Smooth muscle cell (in vitro differentiated cells): ENCODE measurements around the gene DNAAF5. TPM values are rescaled to one million over a fixed set of nuclear protein-coding genes. Genes with fewer than 3 reads are reported as not detected.

Experiments
- DNase-seq: peaks from one replicate; lab custom pipeline; 2025; ENCODE audit not compliant: unreplicated experiment; lab: John Stamatoyannopoulos, UW
- H2AFZ ChIP-seq: fragments of 200-600 bp; sonication (generic); 2 replicates; pipeline ENCODE4 v1.6.0; 2016; ENCODE audit warnings: antibody characterized with exemption, low read depth, mild to moderate bottlenecking
- H3F3A ChIP-seq: fragments of 200-600 bp; sonication (generic); 2 replicates; pipeline ENCODE4 v1.6.0; 2017; ENCODE audit warnings: antibody characterized with exemption, low read depth
- H3K27ac ChIP-seq: fragments of 200-600 bp; sonication (generic); 2 replicates; pipeline ENCODE4 v1.5.1; 2016; ENCODE audit warnings: low read depth, mild to moderate bottlenecking
- H3K27me3 ChIP-seq: fragments of 200-600 bp; sonication (generic); 2 replicates; pipeline ENCODE4 v1.6.1; 2016; ENCODE audit warnings: low read depth, mild to moderate bottlenecking
- H3K36me3 ChIP-seq: fragments of 200-600 bp; sonication (generic); 2 replicates; pipeline ENCODE4 v1.5.1; 2016; ENCODE audit warnings: low read depth
- H3K4me1 ChIP-seq: fragments of 200-600 bp; sonication (generic); 2 replicates; pipeline ENCODE4 v1.5.1; 2016; ENCODE audit warnings: low read depth
- H3K4me2 ChIP-seq: fragments of 200-600 bp; sonication (generic); 2 replicates; pipeline ENCODE4 v1.6.0; 2016; ENCODE audit warnings: mild to moderate bottlenecking
- H3K4me3 ChIP-seq: fragments of 200-600 bp; sonication (generic); 2 replicates; pipeline ENCODE4 v1.5.1; 2016; ENCODE audit warnings: mild to moderate bottlenecking
- H3K79me2 ChIP-seq: fragments of 200-600 bp; sonication (generic); 2 replicates; pipeline ENCODE4 v1.6.0; 2016; ENCODE audit warnings: low read depth, mild to moderate bottlenecking
- H3K9ac ChIP-seq: fragments of 200-600 bp; sonication (generic); 2 replicates; pipeline ENCODE4 v1.6.0; 2016; ENCODE audit warnings: low read depth
- H3K9me3 ChIP-seq: fragments of 200-600 bp; sonication (generic); replicated peaks from 2 replicates; pipeline ENCODE4 v1.5.1; 2016; ENCODE audit warnings: low read depth
- H4K20me1 ChIP-seq: fragments of 200-600 bp; sonication (generic); 2 replicates; pipeline ENCODE4 v1.6.0; 2016; ENCODE audit warnings: low read depth
- WGBS: methylation state at CpG from one replicate; pipeline ENCODE4 v1.1.7; 2016; ENCODE audit warnings: low lambda C conversion rate; 5-methylcytosine and 5-hydroxymethylcytosine counted together
- polyA plus RNA-seq: library from polyadenylated mRNA; unstranded; fragments of >200 nt; fragmentation: Nextera tagmentation; extraction: Ambion mirVana; gene quantifications from 2 replicates; pipeline ENCODE4 v1.2.1, GENCODE V29; 2016
- total RNA-seq: library from RNA; depleted of rRNA; stranded (reverse); fragments of >200 nt; gene quantifications from 2 replicates; pipeline ENCODE4 v1.2.3, GENCODE V29; 2014
- TF ChIP-seq, protein P1 (sequence below): fragments of 200-600 bp; sonication (generic); IDR thresholded peaks from 2 replicates; pipeline ENCODE4 v1.5.1; 2017; ENCODE audit warnings: borderline replicate concordance, mild to moderate bottlenecking, antibody characterized with exemption; ENCODE audit not compliant: insufficient read depth, poor library complexity, severe bottlenecking

DNAAF5 gene
- total and polyA plus RNA-seq, 2 experiments from 2014 or later = 13.9 to 17.0 TPM

DNA sequence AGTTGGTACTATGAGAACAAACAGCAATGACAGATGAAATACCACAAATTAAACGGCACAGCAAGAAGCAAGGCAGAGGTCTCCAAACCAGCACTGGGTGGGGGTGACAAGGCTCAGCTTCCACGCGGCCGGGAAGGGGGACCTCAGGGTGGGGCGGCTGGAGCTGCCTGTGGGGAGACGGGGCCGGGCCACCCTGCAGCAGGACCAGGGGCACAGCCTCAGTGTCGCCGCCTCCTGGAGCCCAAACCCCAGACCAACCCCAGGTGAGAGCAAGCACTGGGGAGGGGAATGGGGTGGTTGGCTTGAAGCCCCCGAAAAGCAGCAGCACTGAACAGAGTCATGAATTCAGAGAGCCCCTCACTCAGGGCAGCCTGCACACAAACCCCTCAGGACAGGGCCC lies 49.9 kb downstream of the DNAAF5 start:
- Histone ChIP-seq H3K4me3 (no peak overlapping the region), H3K36me3 (peaks cover 2% of the 10 kb centered on the region), H3K4me2 (no peak overlapping the region), H3K79me2 (no peaks in the 10 kb centered on the region), H4K20me1 (no peaks in the 10 kb centered on the region), H3K27ac (no peak overlapping the region), H2AFZ (no peak overlapping the region), H3K27me3 (no peaks in the 10 kb centered on the region), H3K9me3 (no peaks in the 10 kb centered on the region), H3K4me1 (no peaks in the 10 kb centered on the region), H3F3A (no peaks in the 10 kb centered on the region), H3K9ac (no peak overlapping the region)
- no peak for DNase-seq
- TF ChIP-seq, protein P1, sequence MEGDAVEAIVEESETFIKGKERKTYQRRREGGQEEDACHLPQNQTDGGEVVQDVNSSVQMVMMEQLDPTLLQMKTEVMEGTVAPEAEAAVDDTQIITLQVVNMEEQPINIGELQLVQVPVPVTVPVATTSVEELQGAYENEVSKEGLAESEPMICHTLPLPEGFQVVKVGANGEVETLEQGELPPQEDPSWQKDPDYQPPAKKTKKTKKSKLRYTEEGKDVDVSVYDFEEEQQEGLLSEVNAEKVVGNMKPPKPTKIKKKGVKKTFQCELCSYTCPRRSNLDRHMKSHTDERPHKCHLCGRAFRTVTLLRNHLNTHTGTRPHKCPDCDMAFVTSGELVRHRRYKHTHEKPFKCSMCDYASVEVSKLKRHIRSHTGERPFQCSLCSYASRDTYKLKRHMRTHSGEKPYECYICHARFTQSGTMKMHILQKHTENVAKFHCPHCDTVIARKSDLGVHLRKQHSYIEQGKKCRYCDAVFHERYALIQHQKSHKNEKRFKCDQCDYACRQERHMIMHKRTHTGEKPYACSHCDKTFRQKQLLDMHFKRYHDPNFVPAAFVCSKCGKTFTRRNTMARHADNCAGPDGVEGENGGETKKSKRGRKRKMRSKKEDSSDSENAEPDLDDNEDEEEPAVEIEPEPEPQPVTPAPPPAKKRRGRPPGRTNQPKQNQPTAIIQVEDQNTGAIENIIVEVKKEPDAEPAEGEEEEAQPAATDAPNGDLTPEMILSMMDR = no peak
- WGBS = 95% methylated on average over 10 of the region's 10 CpGs

DNA sequence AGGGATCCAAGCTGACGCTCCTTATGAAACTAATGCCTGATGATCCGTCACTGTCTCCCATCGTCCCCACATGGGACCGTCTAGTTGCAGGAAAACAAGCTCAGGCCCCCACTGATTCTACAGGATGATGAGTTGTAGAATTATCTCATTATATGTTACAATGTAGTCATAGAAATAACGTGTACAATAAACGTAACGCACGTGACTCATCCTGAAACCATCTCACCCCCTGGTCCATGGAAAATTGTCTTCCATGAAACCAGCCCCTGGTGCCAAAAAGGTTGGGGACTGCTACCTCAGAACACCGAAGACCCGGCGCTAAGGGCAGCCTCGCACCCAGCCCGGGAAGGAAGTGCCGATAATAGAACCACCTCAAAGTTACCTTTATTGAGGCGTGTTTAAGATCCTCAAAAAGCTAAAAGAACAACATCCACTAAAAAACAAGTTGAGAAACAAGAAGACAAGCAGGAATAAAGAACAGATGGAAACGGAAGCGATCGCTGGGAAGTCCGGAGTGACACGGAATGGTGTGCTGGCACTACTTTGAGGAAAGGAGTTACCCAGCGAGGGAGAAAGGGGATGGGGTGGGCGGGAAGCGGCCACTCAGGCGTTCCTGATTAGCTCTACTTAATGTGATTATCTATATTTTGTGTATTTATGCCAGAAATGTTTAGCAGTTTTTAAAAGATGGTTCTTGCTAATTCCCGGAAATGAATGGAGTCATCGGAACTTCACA lies 50.7 kb downstream of the DNAAF5 start:
- TF ChIP-seq, protein P1 = no peak
- no peak overlapping the region for H3K4me2 ChIP-seq
- no peaks in the 10 kb centered on the region for H3K79me2 ChIP-seq
- no peak overlapping the region for H3K4me3 ChIP-seq
- H3K36me3 ChIP-seq = peaks cover 2% of the 10 kb centered on the region
- H3K27ac ChIP-seq = no peak overlapping the region
- 97% methylated on average over 26 of the region's 26 CpGs for WGBS
- DNase-seq = no peak
- H4K20me1 ChIP-seq = no peaks in the 10 kb centered on the region
- no peaks in the 10 kb centered on the region for H3K4me1 ChIP-seq
- H3F3A ChIP-seq = no peaks in the 10 kb centered on the region
- H3K27me3 ChIP-seq = no peaks in the 10 kb centered on the region
- no peak overlapping the region for H3K9ac ChIP-seq
- no peak overlapping the region for H2AFZ ChIP-seq
- no peaks in the 10 kb centered on the region for H3K9me3 ChIP-seq

DNA sequence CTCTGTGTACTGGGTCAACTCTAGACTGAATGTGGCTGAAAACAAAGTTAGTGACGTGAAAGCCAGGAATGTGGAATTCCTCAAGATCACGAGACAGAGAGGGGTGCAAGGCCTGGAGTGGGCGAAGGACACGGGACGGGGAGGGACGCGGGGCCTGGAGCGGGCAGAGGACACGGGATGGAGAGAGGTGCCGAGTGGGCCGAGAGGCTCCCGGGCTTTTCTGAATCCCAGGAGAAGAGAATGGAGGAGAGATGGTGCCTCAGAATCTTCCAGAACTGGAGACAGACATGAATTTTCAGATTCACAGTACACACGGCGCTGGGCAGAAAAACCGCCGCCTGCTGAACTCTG lies 51.2 kb downstream of the DNAAF5 start:
- TF ChIP-seq, protein P1 = no peak
- H3K4me2 ChIP-seq = no peak overlapping the region
- H3K9ac ChIP-seq = no peak overlapping the region
- no peaks in the 10 kb centered on the region for H3K79me2 ChIP-seq
- H3K27me3 ChIP-seq = no peaks in the 10 kb centered on the region
- no peak for DNase-seq
- no peak overlapping the region for H2AFZ ChIP-seq
- no peaks in the 10 kb centered on the region for H3K4me1 ChIP-seq
- no peak overlapping the region for H3K27ac ChIP-seq
- no peaks in the 10 kb centered on the region for H3K9me3 ChIP-seq
- H4K20me1 ChIP-seq = no peaks in the 10 kb centered on the region
- no peak overlapping the region for H3K4me3 ChIP-seq
- peaks cover 2% of the 10 kb centered on the region for H3K36me3 ChIP-seq
- WGBS = over 99% methylated on average over 12 of the region's 16 CpGs
- H3F3A ChIP-seq = no peaks in the 10 kb centered on the region
